Testis (tissue), 3 donors: ENCODE data around the gene PPFIBP1. TPM values are rescaled to one million over a fixed set of nuclear protein-coding genes. Genes with fewer than 3 reads are reported as not detected.

Experiments
- DNase-seq: peaks from one replicate; pipeline ENCODE4 v3.0.0-alpha.2; 2019
- H3K27ac ChIP-seq, 2 donors: fragments of 200-600 bp; sonication (generic); one replicate each; pipeline ENCODE4 v1.5.1; 2019
- H3K27me3 ChIP-seq: fragments of 200-600 bp; sonication (generic); one replicate; pipeline ENCODE4 v1.5.1; 2019
- H3K36me3 ChIP-seq: fragments of 200-600 bp; sonication (generic); one replicate; pipeline ENCODE4 v1.5.1; 2017; ENCODE audit warnings: low read depth; ENCODE audit errors: missing control alignments
- H3K4me1 ChIP-seq: fragments of 200-600 bp; sonication (generic); one replicate; pipeline ENCODE4 v1.5.1; 2019
- H3K4me3 ChIP-seq, 2 donors: fragments of 200-600 bp; sonication (generic); one replicate each; pipeline ENCODE4 v1.5.1; 2017 to 2019
- H3K9me3 ChIP-seq: fragments of 200-600 bp; sonication (generic); one replicate; pipeline ENCODE4 v1.5.1; 2017
- CTCF ChIP-seq, 3 experiments: fragments of 450-650 bp in 2 of 3; fragments of 200-600 bp in 1 of 3; sonication (generic) in 1 of 3; IDR thresholded peaks; one replicate each; pipeline ENCODE4 v1.5.1; 2016 to 2019; ENCODE audit warnings: antibody characterized with exemption in 3 of 3, mild to moderate bottlenecking in 2 of 3, moderate library complexity in 1 of 3
- POLR2A ChIP-seq: fragments of 450-650 bp; IDR thresholded peaks from one replicate; pipeline ENCODE4 v1.6.1; 2017; ENCODE audit warnings: antibody characterized with exemption, mild to moderate bottlenecking, moderate library complexity
- WGBS, 2 donors: methylation state at CpG; one replicate each; pipeline ENCODE4 v1.1.5; 2018; 5-methylcytosine and 5-hydroxymethylcytosine counted together
- intact Hi-C: fragments of 100-400 bp; cut with DNase I; formaldehyde crosslinking; loops from one replicate; pipeline ENCODE4 v1.15.1; 2023; ENCODE audit warnings: low total_unique reads
- polyA plus RNA-seq: library from polyadenylated mRNA; stranded (reverse); fragments of 350-450 nt; fragmentation: Illumina TruSeq; extraction: RNeasy Lipid Tissue Mini Kit (QIAGEN cat#74804); gene quantifications from one replicate; pipeline ENCODE4 v1.2.3, GENCODE V29; 2014; ENCODE audit warnings: low read depth, low replicate concordance; ENCODE audit not compliant: insufficient read depth
- total RNA-seq, 2 donors: library from RNA; depleted of rRNA; stranded (reverse); fragments of >200 nt; gene quantifications; one replicate each; pipeline ENCODE4 v1.2.3, GENCODE V29; 2016

PPFIBP1 gene
- total and polyA plus RNA-seq, 3 donors from 2014 or later = 33.4 to 87.8 (median 75.3) TPM

GRCh38 chr12:27709932-27710591 is 186.1 kb downstream of the PPFIBP1 start:
- DNase-seq = no peak
- no peaks in the 10 kb centered on the region for H3K9me3 ChIP-seq
- intact Hi-C loops = no loop called here
- WGBS, 2 donors = 10 to 12% methylated on average over 24 of the region's 24 CpGs
- H3K4me1 ChIP-seq = no peaks in the 10 kb centered on the region
- TF ChIP-seq CTCF (IDR thresholded peaks at IDR 0.05) (no peak), POLR2A (no peak)
- peak overlapping the region; percentile 76 to 94 for H3K4me3 ChIP-seq
- H3K27ac ChIP-seq = peak overlapping the region; percentile 77 to 84
- no peaks in the 10 kb centered on the region for H3K27me3 ChIP-seq
- no peaks in the 10 kb centered on the region for H3K36me3 ChIP-seq

GRCh38 chr12:27710592-27711316 is 186.7 kb downstream of the PPFIBP1 start, which contains the start of gene MRPS35:
MRPS35 (plus strand) TSS chr12:27710832; CDS start chr12:27710844, 12 bp downstream.
- 0 to 1% methylated on average over 10 to 46 of the region's 46 CpGs for WGBS, 2 donors
- Histone ChIP-seq H3K27ac (peak within 1 kb of the TSS; percentile 77 to 84), H3K9me3 (no peaks in the 10 kb centered on the region), H3K27me3 (no peaks in the 10 kb centered on the region), H3K4me3 (peak within 1 kb of the TSS; percentile 76 to 94), H3K36me3 (no peaks in the 10 kb centered on the region), H3K4me1 (no peaks in the 10 kb centered on the region)
- TF ChIP-seq POLR2A (no peak), CTCF (IDR thresholded peaks at IDR 0.05) (no peak)
- DNase-seq = peak; percentile 94
- intact Hi-C loops = no loop called here

- Histone ChIP-seq H3K4me3 (peak overlapping the region; percentile 76 to 94), H3K36me3 (no peaks in the 10 kb centered on the region), H3K9me3 (no peaks in the 10 kb centered on the region), H3K27me3 (no peaks in the 10 kb centered on the region), H3K27ac (peak overlapping the region; percentile 77 to 84), H3K4me1 (no peaks in the 10 kb centered on the region)
- DNase-seq = no peak
- intact Hi-C loops = no loop called here
- no peak for TF ChIP-seq POLR2A
- TF ChIP-seq CTCF (IDR thresholded peaks at IDR 0.05) = no peak
- 1% methylated on average over 11 of the region's 11 CpGs for WGBS, 2 donors
Observed at GRCh38 chr12:27711317-27711682, 187.3 kb downstream of the PPFIBP1 start.

- Histone ChIP-seq H3K27me3 (no peaks in the 10 kb centered on the region), H3K4me1 (no peaks in the 10 kb centered on the region), H3K36me3 (no peaks in the 10 kb centered on the region), H3K4me3 (peak overlapping the region in 1 of 2 donors; percentile 94), H3K9me3 (no peaks in the 10 kb centered on the region), H3K27ac (no peak overlapping the region)
- WGBS, 2 donors = 66 to 68% methylated on average over 2 of the region's 2 CpGs
- no peak for DNase-seq
- intact Hi-C loops = no loop called here
- TF ChIP-seq POLR2A (no peak), CTCF (IDR thresholded peaks at IDR 0.05) (no peak)
Observed at GRCh38 chr12:27711967-27712366, 188.0 kb downstream of the PPFIBP1 start.
